GM12878 (cell line): ENCODE measurements around the gene ITGA6. TPM values are rescaled to one million over a fixed set of nuclear protein-coding genes. Genes with fewer than 3 reads are reported as not detected.

Source experiments
- ATAC-seq: fragments of 200-7000 bp; cut with Tn5 transposase; 3 replicates; pipeline ENCODE4 v1.9.1; 2020; ENCODE audit warnings: mild to moderate bottlenecking, moderate library complexity
- BruUV-seq: library from RNA; stranded (reverse); fragments of 400-500 nt; replicated peaks from 2 replicates; lab custom pipeline; 2021; lab: Mats Ljungman, UMichigan
- CTCF ChIA-PET: fragments of 300-600 bp; sonication (Branson Sonifier 250); formaldehyde crosslinking; extraction: SDS; loops from one replicate; lab custom pipeline; 2021; ENCODE audit warnings: inconsistent platforms; lab: Yijun Ruan, JAX
- POLR2A ChIA-PET: fragments of 350-600 bp; formaldehyde crosslinking; extraction: SDS; loops from one replicate; lab custom pipeline; 2021; ENCODE audit warnings: inconsistent platforms; lab: Charles Lee
- RAD21 ChIA-PET: fragments of 300-600 bp; sonication (Branson Sonifier 250); formaldehyde crosslinking; loops from one replicate; lab custom pipeline; 2023; ENCODE audit warnings: antibody characterized with exemption; ENCODE audit not compliant: unreplicated experiment; lab: Charles Lee
- SMC1A ChIA-PET: fragments of 300-600 bp; sonication (Branson Sonifier 250); formaldehyde crosslinking; loops from one replicate; lab custom pipeline; 2023; ENCODE audit not compliant: unreplicated experiment, uncharacterized antibody; lab: Charles Lee
- DNase-seq: peaks from one replicate; pipeline ENCODE4 v3.0.0-alpha.2; 2011; ENCODE audit warnings: low read depth, low spot score
- FAIRE-seq: peaks from 3 replicates; lab custom pipeline; 2011; peaks lifted over from hg19 to GRCh38; lab: Jason Lieb, UNC
- H2AFZ ChIP-seq: 2 replicates; pipeline ENCODE4 v1.6.0; 2011; ENCODE audit warnings: low read depth, low read length, control low read depth; ENCODE audit not compliant: control insufficient read depth
- H3K27ac ChIP-seq: 2 replicates; pipeline ENCODE4 v1.5.1; 2011; ENCODE audit warnings: control low read depth; ENCODE audit not compliant: control insufficient read depth, insufficient read depth
- H3K27me3 ChIP-seq, 2 experiments: replicated peaks in 1 of 2; 2 replicates each; pipeline versions ENCODE4 v1.6.0 to v1.6.1; 2011; ENCODE audit warnings: low read length in 1 of 2; ENCODE audit not compliant: control insufficient read depth in 2 of 2, insufficient read depth in 2 of 2
- H3K36me3 ChIP-seq, 2 experiments: 2 replicates each; pipeline ENCODE4 v1.5.1; 2011; ENCODE audit warnings: low read length in 1 of 2; ENCODE audit not compliant: control insufficient read depth in 2 of 2, insufficient read depth in 2 of 2
- H3K4me1 ChIP-seq: 2 replicates; pipeline ENCODE4 v1.6.1; 2011; ENCODE audit warnings: mild to moderate bottlenecking, low read length, moderate library complexity, mixed read lengths; ENCODE audit not compliant: control insufficient read depth, insufficient read depth
- H3K4me2 ChIP-seq: 2 replicates; pipeline ENCODE4 v1.6.0; 2011; ENCODE audit warnings: control low read depth; ENCODE audit not compliant: control insufficient read depth, insufficient read depth
- H3K4me3 ChIP-seq: fragments of 200-600 bp; sonication (generic); 2 replicates; pipeline ENCODE4 v1.5.1; 2016
- H3K79me2 ChIP-seq: 2 replicates; pipeline ENCODE4 v1.6.0; 2011; ENCODE audit warnings: low read length; ENCODE audit not compliant: control insufficient read depth, insufficient read depth
- H3K9ac ChIP-seq: 2 replicates; pipeline ENCODE4 v1.8.0; 2011; ENCODE audit warnings: low read length, control low read depth, mixed read lengths; ENCODE audit not compliant: control insufficient read depth, insufficient read depth
- H3K9me3 ChIP-seq: replicated peaks from 3 replicates; pipeline ENCODE4 v1.5.1; 2011; ENCODE audit warnings: mild to moderate bottlenecking, low read length; ENCODE audit not compliant: control insufficient read depth, insufficient read depth
- H4K20me1 ChIP-seq: 2 replicates; pipeline ENCODE4 v1.6.0; 2011; ENCODE audit not compliant: control insufficient read depth, insufficient read depth
- BHLHE40 ChIP-seq, 2 experiments: fragments of 450-650 bp in 1 of 2; IDR thresholded peaks; 2 replicates each; pipeline ENCODE4 v1.6.1; 2011 to 2017; ENCODE audit warnings: low read depth in 2 of 2, borderline replicate concordance in 1 of 2, improper control_type of control experiment in 1 of 2, low read length in 1 of 2, mild to moderate bottlenecking in 1 of 2
- CBFB ChIP-seq: IDR thresholded peaks from 2 replicates; pipeline ENCODE4 v1.6.1; 2016; ENCODE audit warnings: antibody characterized with exemption, low read depth
- CEBPB ChIP-seq, 2 experiments: fragments of 150-350 bp in 1 of 2; IDR thresholded peaks; 2 replicates each; pipeline ENCODE4 v1.6.1; 2012 to 2014; ENCODE audit warnings: low read depth in 2 of 2, low read length in 2 of 2, borderline replicate concordance in 1 of 2, inconsistent platforms in 1 of 2
- CHD2 ChIP-seq: IDR thresholded peaks from 2 replicates; pipeline ENCODE4 v1.6.1; 2011; ENCODE audit warnings: low read depth, low read length, improper control_type of control experiment, borderline replicate concordance
- EGR1 ChIP-seq, 2 experiments: IDR thresholded peaks; 1 replicate in 1 of 2; 2 replicates in 1 of 2; pipeline ENCODE4 v1.6.1; 2011 to 2012; ENCODE audit warnings: low read depth in 2 of 2, low read length in 2 of 2, borderline replicate concordance in 1 of 2, mild to moderate bottlenecking in 1 of 2, moderate library complexity in 1 of 2
- EZH2 ChIP-seq: IDR thresholded peaks from 2 replicates; pipeline ENCODE4 v1.6.1; 2012; ENCODE audit warnings: low read depth, mild to moderate bottlenecking, control low read depth, inconsistent platforms, low read length, borderline replicate concordance; ENCODE audit not compliant: control insufficient read depth
- IKZF1 ChIP-seq: fragments of 450-650 bp; conservative IDR thresholded peaks from 2 replicates; pipeline ENCODE4 v1.6.1; 2017; ENCODE audit warnings: antibody characterized with exemption, mild to moderate bottlenecking
- MTA2 ChIP-seq: fragments of 450-650 bp; IDR thresholded peaks from 2 replicates; pipeline ENCODE4 v1.6.1; 2016; ENCODE audit warnings: low read depth, mild to moderate bottlenecking, moderate library complexity
- POLR2AphosphoS5 ChIP-seq: IDR thresholded peaks from 2 replicates; pipeline ENCODE4 v1.6.1; 2011; ENCODE audit warnings: mild to moderate bottlenecking, low read length, inconsistent platforms
- RB1 ChIP-seq: fragments of 450-650 bp; formaldehyde crosslinking; IDR thresholded peaks from 2 replicates; pipeline ENCODE4 v1.6.1; 2017; ENCODE audit warnings: mild to moderate bottlenecking, borderline replicate concordance
- RFX5 ChIP-seq: IDR thresholded peaks from 2 replicates; pipeline ENCODE4 v1.6.1; 2011; ENCODE audit warnings: low read depth, low read length, improper control_type of control experiment
- SMAD1 ChIP-seq: fragments of 450-650 bp; IDR thresholded peaks from 2 replicates; pipeline ENCODE4 v1.6.1; 2018; ENCODE audit warnings: mild to moderate bottlenecking, low read depth; ENCODE audit not compliant: partially characterized antibody
- SREBF1 ChIP-seq: IDR thresholded peaks from 2 replicates; pipeline ENCODE4 v1.6.1; 2012; ENCODE audit warnings: mild to moderate bottlenecking, low read length
- ZNF24 ChIP-seq: fragments of 450-650 bp; IDR thresholded peaks from 2 replicates; pipeline ENCODE4 v1.6.1; 2017; ENCODE audit warnings: antibody characterized with exemption, mild to moderate bottlenecking
- WGBS: methylation state at CpG from one replicate; pipeline ENCODE4 v1.1.6; 2016; ENCODE audit warnings: low lambda C conversion rate; ENCODE audit not compliant: insufficient replicate concordance, insufficient coverage; ENCODE audit errors: missing lambda C conversion rate; 5-methylcytosine and 5-hydroxymethylcytosine counted together
- in situ Hi-C: fragments of 300-500 bp; cut with MboI; formaldehyde crosslinking; loops from 9 replicates; pipeline ENCODE4 v1.14.3; 2018; ENCODE audit warnings: mixed read lengths
- intact Hi-C: fragments of 100-400 bp; cut with micrococcal nuclease; formaldehyde crosslinking; loops from one replicate; pipeline ENCODE4 v1.14.2; 2022; ENCODE audit not compliant: unreplicated experiment
- polyA plus RNA-seq, 11 experiments: library from polyadenylated mRNA; depleted of rRNA in 4 of 11; unstranded in 6 of 11; stranded (reverse) in 5 of 11; fragments of >200 nt; fragmentation: Nextera tagmentation in 4 of 11; fragmentation: Illumina TruSeq in 1 of 11; extraction: Ambion mirVana in 4 of 11; extraction: Trizol in 1 of 11; gene quantifications; 1 replicate in 1 of 11; 2 replicates in 10 of 11; pipeline versions ENCODE4 v1.2.1 to v1.2.3, GENCODE V29; 2011 to 2016; ENCODE audit warnings: inconsistent platforms in 2 of 11, missing spikeins in 2 of 11, low read depth in 1 of 11
- total RNA-seq, 4 experiments: library from RNA; depleted of rRNA in 3 of 4; stranded (reverse); fragments of >200 nt in 3 of 4; fragmentation: Illumina TruSeq in 1 of 4; extraction: Trizol in 1 of 4; gene quantifications; 2 replicates each; pipeline versions ENCODE4 v1.2.1 to v1.2.3, GENCODE V29; 2013 to 2021
- TF ChIP-seq, protein P1 (sequence below): IDR thresholded peaks from 2 replicates; pipeline ENCODE4 v1.6.1; 2012; ENCODE audit warnings: low read length, inconsistent platforms
- TF ChIP-seq, protein P2 (sequence below): fragments of 450-650 bp; IDR thresholded peaks from 2 replicates; pipeline ENCODE4 v1.6.1; 2017; ENCODE audit warnings: mild to moderate bottlenecking, moderate library complexity

ITGA6 gene
- total and polyA plus RNA-seq, 10 of the 15 experiments (the other 5 are each of a cell fraction or from before 2014, with no cell fraction given) = 0.01 to 0.36 (median 0.14) TPM; not detected in 2

GRCh38 chr2:172428832-172429210, 1.4 kb downstream of the ITGA6 start:
- SMC1A ChIA-PET = interaction anchor here (1.5 to 2.9 kb wide), 2 partner anchors 12 to 13 kb away, joined by 3 to 8 read pairs; no protein-coding TSS in a partner anchor
- BruUV-seq = no TSS peak
- Histone ChIP-seq H3K4me3 (no peak overlapping the region), H3K27me3 (peaks cover 9 to 27% of the 10 kb centered on the region in 2 experiments)
- TF ChIP-seq POLR2AphosphoS5 (no peak), EGR1 (IDR thresholded peaks at IDR 0.05; ENCODE audit: borderline replicate concordance in 1 of 2, low read depth in 2 of 2, low read length in 2 of 2) (no peak), CBFB (no peak), SREBF1 (no peak), EZH2 (no peak), SMAD1 (no peak), RB1 (no peak), RFX5 (no peak), CHD2 (no peak), CEBPB (IDR thresholded peaks at IDR 0.05; ENCODE audit: borderline replicate concordance in 1 of 2, low read depth in 2 of 2, low read length in 2 of 2) (no peak), ZNF24 (no peak), BHLHE40 (IDR thresholded peaks at IDR 0.05; ENCODE audit: borderline replicate concordance in 1 of 2, low read depth in 2 of 2, low read length in 1 of 2) (no peak), MTA2 (no peak), IKZF1 (no peak)
- TF ChIP-seq, protein P1, sequence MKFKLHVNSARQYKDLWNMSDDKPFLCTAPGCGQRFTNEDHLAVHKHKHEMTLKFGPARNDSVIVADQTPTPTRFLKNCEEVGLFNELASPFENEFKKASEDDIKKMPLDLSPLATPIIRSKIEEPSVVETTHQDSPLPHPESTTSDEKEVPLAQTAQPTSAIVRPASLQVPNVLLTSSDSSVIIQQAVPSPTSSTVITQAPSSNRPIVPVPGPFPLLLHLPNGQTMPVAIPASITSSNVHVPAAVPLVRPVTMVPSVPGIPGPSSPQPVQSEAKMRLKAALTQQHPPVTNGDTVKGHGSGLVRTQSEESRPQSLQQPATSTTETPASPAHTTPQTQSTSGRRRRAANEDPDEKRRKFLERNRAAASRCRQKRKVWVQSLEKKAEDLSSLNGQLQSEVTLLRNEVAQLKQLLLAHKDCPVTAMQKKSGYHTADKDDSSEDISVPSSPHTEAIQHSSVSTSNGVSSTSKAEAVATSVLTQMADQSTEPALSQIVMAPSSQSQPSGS = no peak
- TF ChIP-seq, protein P2, sequence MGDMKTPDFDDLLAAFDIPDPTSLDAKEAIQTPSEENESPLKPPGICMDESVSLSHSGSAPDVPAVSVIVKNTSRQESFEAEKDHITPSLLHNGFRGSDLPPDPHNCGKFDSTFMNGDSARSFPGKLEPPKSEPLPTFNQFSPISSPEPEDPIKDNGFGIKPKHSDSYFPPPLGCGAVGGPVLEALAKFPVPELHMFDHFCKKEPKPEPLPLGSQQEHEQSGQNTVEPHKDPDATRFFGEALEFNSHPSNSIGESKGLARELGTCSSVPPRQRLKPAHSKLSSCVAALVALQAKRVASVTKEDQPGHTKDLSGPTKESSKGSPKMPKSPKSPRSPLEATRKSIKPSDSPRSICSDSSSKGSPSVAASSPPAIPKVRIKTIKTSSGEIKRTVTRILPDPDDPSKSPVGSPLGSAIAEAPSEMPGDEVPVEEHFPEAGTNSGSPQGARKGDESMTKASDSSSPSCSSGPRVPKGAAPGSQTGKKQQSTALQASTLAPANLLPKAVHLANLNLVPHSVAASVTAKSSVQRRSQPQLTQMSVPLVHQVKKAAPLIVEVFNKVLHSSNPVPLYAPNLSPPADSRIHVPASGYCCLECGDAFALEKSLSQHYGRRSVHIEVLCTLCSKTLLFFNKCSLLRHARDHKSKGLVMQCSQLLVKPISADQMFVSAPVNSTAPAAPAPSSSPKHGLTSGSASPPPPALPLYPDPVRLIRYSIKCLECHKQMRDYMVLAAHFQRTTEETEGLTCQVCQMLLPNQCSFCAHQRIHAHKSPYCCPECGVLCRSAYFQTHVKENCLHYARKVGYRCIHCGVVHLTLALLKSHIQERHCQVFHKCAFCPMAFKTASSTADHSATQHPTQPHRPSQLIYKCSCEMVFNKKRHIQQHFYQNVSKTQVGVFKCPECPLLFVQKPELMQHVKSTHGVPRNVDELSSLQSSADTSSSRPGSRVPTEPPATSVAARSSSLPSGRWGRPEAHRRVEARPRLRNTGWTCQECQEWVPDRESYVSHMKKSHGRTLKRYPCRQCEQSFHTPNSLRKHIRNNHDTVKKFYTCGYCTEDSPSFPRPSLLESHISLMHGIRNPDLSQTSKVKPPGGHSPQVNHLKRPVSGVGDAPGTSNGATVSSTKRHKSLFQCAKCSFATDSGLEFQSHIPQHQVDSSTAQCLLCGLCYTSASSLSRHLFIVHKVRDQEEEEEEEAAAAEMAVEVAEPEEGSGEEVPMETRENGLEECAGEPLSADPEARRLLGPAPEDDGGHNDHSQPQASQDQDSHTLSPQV = no peak
- TF ChIP-seq, all 136 proteins: peak for 0
- Histone ChIP-seq H3K9me3 (no peaks in the 10 kb centered on the region), H2AFZ (no peak overlapping the region), H3K4me2 (no peak overlapping the region), H3K36me3 (no peaks in the 10 kb centered on the region), H3K27ac (no peak overlapping the region), H4K20me1 (no peaks in the 10 kb centered on the region), H3K9ac (no peak overlapping the region), H3K4me1 (peaks cover 5% of the 10 kb centered on the region), H3K79me2 (no peaks in the 10 kb centered on the region)
- POLR2A ChIA-PET = interaction anchor here (0.7 kb wide), 1 partner anchor 57 kb away, joined by 4 read pairs; no protein-coding TSS in a partner anchor
- 14% methylated on average over 9 of the region's 9 CpGs for WGBS
- DNase-seq (no peak), ATAC-seq (no peak), FAIRE-seq (no peak)
- intact Hi-C loops (no loop called here), in situ Hi-C loops (no loop called here)
- RAD21 ChIA-PET = interaction anchor here (1.2 kb wide), 1 partner anchor 33 kb away, joined by 3 read pairs; no protein-coding TSS in a partner anchor
- CTCF ChIA-PET = interaction anchor here (1.6 kb wide), 1 partner anchor 38 kb away, joined by 4 read pairs; no protein-coding TSS in a partner anchor
